ENCODE data around the gene TAC3. TPM values are rescaled to one million over a fixed set of nuclear protein-coding genes. Genes with fewer than 3 reads are reported as not detected.

Gene TAC3
- total and polyA plus RNA-seq, 2 of the 4 experiments (the other 2 are of a cell fraction): 0.94 TPM; not detected in 1

DNA sequence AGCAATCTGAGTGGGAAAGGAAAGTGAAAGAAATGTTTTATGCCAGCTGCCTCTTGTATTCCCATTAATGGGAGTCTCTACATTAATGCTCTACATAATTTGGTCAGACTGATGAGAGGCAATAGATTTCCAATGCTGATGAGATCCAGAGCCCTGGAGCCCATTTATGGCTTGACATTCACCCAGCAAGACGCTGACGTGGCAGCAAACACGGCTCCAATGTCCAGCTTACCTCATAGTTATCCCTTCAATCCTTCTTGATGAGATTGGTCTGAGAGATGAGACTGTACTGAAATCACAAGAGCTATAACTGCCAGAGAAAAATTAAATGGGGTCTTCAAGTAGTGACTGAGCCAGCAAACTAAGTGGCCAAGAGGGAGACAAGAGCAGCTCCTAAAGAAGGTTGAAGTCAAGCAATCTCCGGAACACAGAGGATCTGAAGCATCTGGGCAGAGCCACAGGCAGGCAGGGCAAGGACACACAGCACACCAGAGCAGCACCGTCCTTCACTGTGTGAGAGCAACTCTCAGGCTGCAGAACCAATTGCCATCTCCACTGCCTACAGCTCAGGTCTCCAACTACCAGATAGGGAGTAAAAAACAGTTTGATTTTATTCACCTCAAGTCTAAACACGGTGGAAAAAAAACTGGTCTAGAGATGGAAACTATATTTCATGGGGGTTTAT is 40.9 kb upstream of the TAC3 start:
- Histone ChIP-seq H2BK5ac (ENCODE audit: low read depth, low read length, poor library complexity, severe bottlenecking) (no peak overlapping the region), H4K20me1 (ENCODE audit: insufficient read depth, low read length) (no peaks in the 10 kb centered on the region), H3K4me1 (ENCODE audit: control insufficient read depth, insufficient read depth, low read length) (no peaks in the 10 kb centered on the region), H3K27ac (ENCODE audit: insufficient read depth, low read length) (no peak overlapping the region), H2AK5ac (ENCODE audit: low read depth, low read length) (no peak overlapping the region), H2AK9ac (replicated peaks; ENCODE audit: low read depth, low read length, poor library complexity) (no peak overlapping the region), H3K36me3 (ENCODE audit: control insufficient read depth, insufficient read depth, low read length) (peaks cover 13% of the 10 kb centered on the region), H3K14ac (replicated peaks; ENCODE audit: low read depth, low read length) (no peak overlapping the region), H3K4me2 (ENCODE audit: low read depth, low read length) (no peak overlapping the region), H2BK15ac (ENCODE audit: low read depth, low read length) (no peak overlapping the region), H3K9ac (ENCODE audit: low read depth, low read length) (no peak overlapping the region), H3K18ac (ENCODE audit: low read depth, low read length) (no peak overlapping the region), H3K79me1 (ENCODE audit: low read depth in 1 of 2, low read length in 2 of 2) (no peaks in the 10 kb centered on the region), H2BK20ac (ENCODE audit: low read depth, low read length) (no peak overlapping the region), H3K9me3 (ENCODE audit: control insufficient read depth, insufficient read depth, low read length) (no peaks in the 10 kb centered on the region), H3K56ac (ENCODE audit: extremely low read depth, insufficient read depth, low read length) (no peak overlapping the region), H4K5ac (ENCODE audit: low read depth, low read length) (no peak overlapping the region), H3K23ac (ENCODE audit: low read depth, low read length) (no peak overlapping the region), H2AFZ (replicated peaks; ENCODE audit: low read length, poor library complexity) (no peak overlapping the region), H3K9me1 (ENCODE audit: insufficient read depth, low read length) (no peaks in the 10 kb centered on the region), H4K91ac (ENCODE audit: insufficient read depth, low read depth, low read length) (no peak overlapping the region), H3K4me3 (ENCODE audit: insufficient read depth, low read depth, low read length) (no peak overlapping the region), H2BK120ac (ENCODE audit: low read depth, low read length) (no peak overlapping the region), H4K8ac (ENCODE audit: low read depth in 2 of 2, low read length in 2 of 2) (no peak overlapping the region), H3K27me3 (ENCODE audit: control insufficient read depth, insufficient read depth, low read length) (no peaks in the 10 kb centered on the region), H3K4ac (ENCODE audit: low read depth, low read length) (no peak overlapping the region)
- in situ Hi-C loops (cut with MboI; ENCODE audit: low sequenced_read_pairs) (no loop called here), dilution Hi-C loops (cut with HindIII; ENCODE audit: low sequenced_read_pairs, unreplicated experiment) (no loop called here), intact Hi-C loops (cut with micrococcal nuclease) (no loop called here)
- CTCF ChIA-PET: interaction anchor here (1.2 to 1.8 kb wide), 2 partner anchors 49 to 56 kb away, joined by 4 to 7 read pairs; no protein-coding TSS in a partner anchor
- DNase-seq: no peak
- POLR2A ChIA-PET (ENCODE audit: unreplicated experiment): no interaction called here
- no CpG with 5 or more reads among the region's 6 CpGs for WGBS, 2 experiments (ENCODE audit: extremely low coverage in 2 of 2, insufficient read length in 1 of 2)
- no peak for ATAC-seq (ENCODE audit: low read depth)
- BruUV-seq (replicated peaks): no TSS peak
- TF ChIP-seq BHLHE40 (IDR thresholded peaks at IDR 0.05; ENCODE audit: low read depth, low read length) (no peak), MAZ (IDR thresholded peaks at IDR 0.05; ENCODE audit: borderline replicate concordance, low read depth, low read length) (no peak), RFX5 (IDR thresholded peaks at IDR 0.05; ENCODE audit: low read depth, low read length) (no peak)
- TF ChIP-seq, protein P1, sequence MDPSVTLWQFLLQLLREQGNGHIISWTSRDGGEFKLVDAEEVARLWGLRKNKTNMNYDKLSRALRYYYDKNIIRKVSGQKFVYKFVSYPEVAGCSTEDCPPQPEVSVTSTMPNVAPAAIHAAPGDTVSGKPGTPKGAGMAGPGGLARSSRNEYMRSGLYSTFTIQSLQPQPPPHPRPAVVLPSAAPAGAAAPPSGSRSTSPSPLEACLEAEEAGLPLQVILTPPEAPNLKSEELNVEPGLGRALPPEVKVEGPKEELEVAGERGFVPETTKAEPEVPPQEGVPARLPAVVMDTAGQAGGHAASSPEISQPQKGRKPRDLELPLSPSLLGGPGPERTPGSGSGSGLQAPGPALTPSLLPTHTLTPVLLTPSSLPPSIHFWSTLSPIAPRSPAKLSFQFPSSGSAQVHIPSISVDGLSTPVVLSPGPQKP (IDR thresholded peaks at IDR 0.05; ENCODE audit: borderline replicate concordance, low read depth, low read length): no peak
